ENCODE data around the gene KIF26B.

KIF26B gene

DNA sequence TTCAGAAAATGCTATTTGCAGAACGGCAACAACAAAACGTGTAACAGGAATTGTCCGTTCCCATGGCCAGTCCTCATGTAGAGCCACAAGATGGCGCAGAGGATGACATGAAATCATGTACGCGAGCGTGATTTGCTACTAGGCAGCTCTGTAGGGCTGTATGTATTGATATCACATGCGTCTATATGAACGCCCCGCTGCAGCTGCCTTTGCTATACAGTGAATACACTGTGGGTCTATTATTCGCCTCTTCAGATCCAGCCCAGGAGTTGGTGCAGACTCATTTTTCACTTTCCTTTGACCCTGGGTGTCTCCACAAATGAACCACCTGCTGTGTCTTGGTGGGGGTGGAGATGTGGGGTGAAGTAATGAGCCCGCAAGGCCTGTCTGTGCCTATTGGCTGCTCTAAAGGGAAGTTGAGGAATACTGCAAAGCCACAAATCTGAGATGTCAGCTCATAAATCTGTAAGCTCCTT lies 361.5 kb downstream of the KIF26B start:
- H3K4me1 ChIP-seq (ENCODE audit: insufficient read depth, insufficient read length), result no peaks in the 10 kb centered on the region
- no peak overlapping the region for H3K9ac ChIP-seq (ENCODE audit: insufficient read length, low read depth)
- H3K36me3 ChIP-seq (ENCODE audit: insufficient read depth, insufficient read length, low read length), result no peaks in the 10 kb centered on the region
- no peaks in the 10 kb centered on the region for H3K27me3 ChIP-seq (ENCODE audit: insufficient read depth, insufficient read length)
- no peak for DNase-seq (ENCODE audit: low read depth, low spot score)
- no peak overlapping the region for H3K4me3 ChIP-seq (ENCODE audit: insufficient read length, low read depth)
- H3K9me3 ChIP-seq (ENCODE audit: insufficient read depth, low read length), result no peaks in the 10 kb centered on the region
- no peak for TF ChIP-seq ZNF274 (IDR thresholded peaks at IDR 0.05; ENCODE audit: low read depth, low read length)
- no peak for TF ChIP-seq YY1 (IDR thresholded peaks at IDR 0.05; ENCODE audit: insufficient read depth, insufficient read length)
- no peak for TF ChIP-seq SUZ12 (IDR thresholded peaks at IDR 0.05; ENCODE audit: extremely low read depth, insufficient read depth, insufficient read length)

DNA sequence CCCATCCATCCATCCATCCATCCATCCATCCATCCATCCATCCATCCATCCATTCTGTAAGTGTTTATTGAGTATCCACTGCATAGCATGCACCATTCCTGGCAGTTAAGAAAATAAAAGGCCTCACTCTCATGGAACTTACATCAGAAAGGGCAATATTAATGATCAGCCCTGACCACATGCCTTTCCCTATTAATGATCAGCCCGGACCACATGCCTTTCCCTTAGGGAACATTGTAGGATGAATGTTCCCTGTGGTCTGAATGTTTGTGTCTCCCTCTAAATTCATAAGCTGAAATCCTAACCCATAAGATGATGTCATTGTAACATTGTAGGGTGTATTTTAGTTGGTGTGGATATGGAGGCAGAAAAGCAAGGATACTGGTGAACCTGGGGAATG lies 365.8 kb downstream of the KIF26B start:
- Histone ChIP-seq H3K9ac (ENCODE audit: insufficient read length, low read depth) (no peak overlapping the region), H3K27me3 (ENCODE audit: insufficient read depth, insufficient read length) (no peaks in the 10 kb centered on the region), H3K4me3 (ENCODE audit: insufficient read length, low read depth) (no peak overlapping the region), H3K36me3 (ENCODE audit: insufficient read depth, insufficient read length, low read length) (no peaks in the 10 kb centered on the region), H3K9me3 (ENCODE audit: insufficient read depth, low read length) (no peaks in the 10 kb centered on the region), H3K4me1 (ENCODE audit: insufficient read depth, insufficient read length) (no peaks in the 10 kb centered on the region)
- no peak for DNase-seq (ENCODE audit: low read depth, low spot score)
- TF ChIP-seq YY1 (IDR thresholded peaks at IDR 0.05; ENCODE audit: insufficient read depth, insufficient read length) (no peak), SUZ12 (IDR thresholded peaks at IDR 0.05; ENCODE audit: extremely low read depth, insufficient read depth, insufficient read length) (no peak), ZNF274 (IDR thresholded peaks at IDR 0.05; ENCODE audit: low read depth, low read length) (no peak)

DNA sequence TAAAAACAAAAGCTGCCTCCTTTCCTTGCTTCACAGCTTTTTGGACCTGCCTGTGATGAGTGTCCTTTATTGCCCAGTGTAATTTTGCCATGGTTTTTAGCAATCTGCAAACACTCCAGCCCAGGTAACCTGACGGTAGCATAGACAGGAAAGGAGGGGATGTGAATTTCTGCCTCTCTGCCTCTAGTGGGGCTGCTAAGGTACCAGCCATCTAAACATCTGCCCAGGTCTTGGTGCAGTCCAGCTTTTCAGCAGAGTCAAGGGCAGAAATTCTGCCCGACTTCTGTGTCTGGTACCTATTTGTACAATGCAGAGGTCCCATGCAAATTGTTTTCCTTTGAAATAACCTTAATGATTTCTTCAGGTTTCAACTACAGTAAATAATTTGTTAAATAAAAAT lies 371.4 kb downstream of the KIF26B start:
- H3K4me3 ChIP-seq (ENCODE audit: insufficient read length, low read depth), result no peak overlapping the region
- H3K9me3 ChIP-seq (ENCODE audit: insufficient read depth, low read length), result no peaks in the 10 kb centered on the region
- DNase-seq (ENCODE audit: low read depth, low spot score), result no peak
- H3K9ac ChIP-seq (ENCODE audit: insufficient read length, low read depth), result no peak overlapping the region
- no peaks in the 10 kb centered on the region for H3K4me1 ChIP-seq (ENCODE audit: insufficient read depth, insufficient read length)
- no peaks in the 10 kb centered on the region for H3K36me3 ChIP-seq (ENCODE audit: insufficient read depth, insufficient read length, low read length)
- no peaks in the 10 kb centered on the region for H3K27me3 ChIP-seq (ENCODE audit: insufficient read depth, insufficient read length)
- TF ChIP-seq YY1 (IDR thresholded peaks at IDR 0.05; ENCODE audit: insufficient read depth, insufficient read length) (no peak), ZNF274 (IDR thresholded peaks at IDR 0.05; ENCODE audit: low read depth, low read length) (no peak), SUZ12 (IDR thresholded peaks at IDR 0.05; ENCODE audit: extremely low read depth, insufficient read depth, insufficient read length) (no peak)

DNA sequence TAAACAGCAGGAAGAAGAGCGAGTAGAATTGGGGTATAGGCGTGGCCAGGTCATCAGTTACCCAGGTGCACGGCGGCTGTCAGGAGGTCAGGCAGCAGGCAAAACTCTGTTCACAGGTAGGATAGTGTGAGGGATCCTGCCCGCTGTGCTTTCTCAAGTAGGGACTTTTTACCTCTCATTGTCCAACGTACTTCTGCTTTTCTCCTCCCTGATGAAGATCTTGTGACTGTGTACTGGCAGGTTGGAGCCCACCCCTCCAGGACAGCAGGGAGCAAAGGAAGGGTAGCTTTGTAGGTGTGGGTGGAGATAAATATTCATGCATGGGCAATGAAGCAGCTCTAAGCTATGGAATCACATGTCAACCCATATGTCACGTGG lies 373.5 kb downstream of the KIF26B start:
- no peaks in the 10 kb centered on the region for H3K27me3 ChIP-seq (ENCODE audit: insufficient read depth, insufficient read length)

DNA sequence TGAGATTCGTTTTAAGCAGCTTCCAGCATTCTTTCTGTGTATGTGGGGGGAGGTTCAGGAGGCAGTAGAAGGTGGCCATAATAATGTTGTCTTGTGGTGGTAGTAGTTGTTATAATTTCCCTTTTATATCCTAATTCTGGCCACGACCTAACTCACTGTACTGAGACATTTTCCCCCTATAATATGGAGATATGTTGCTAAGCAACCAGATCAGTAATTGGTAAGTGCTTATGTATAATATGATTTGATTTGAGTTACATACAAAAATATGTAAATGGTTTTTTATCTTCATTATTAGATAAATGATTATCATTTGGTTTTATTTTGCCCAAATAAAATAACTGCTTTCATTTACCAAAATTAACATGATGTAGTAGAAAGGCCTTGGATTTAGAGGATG lies 376.2 kb downstream of the KIF26B start:
- H3K27me3 ChIP-seq (ENCODE audit: insufficient read depth, insufficient read length), result no peaks in the 10 kb centered on the region
- TF ChIP-seq SUZ12 (IDR thresholded peaks at IDR 0.05; ENCODE audit: extremely low read depth, insufficient read depth, insufficient read length), result no peak
- no peak for TF ChIP-seq YY1 (IDR thresholded peaks at IDR 0.05; ENCODE audit: insufficient read depth, insufficient read length)
- TF ChIP-seq ZNF274 (IDR thresholded peaks at IDR 0.05; ENCODE audit: low read depth, low read length), result no peak
- no peak for DNase-seq (ENCODE audit: low read depth, low spot score)
- no peak overlapping the region for H3K9ac ChIP-seq (ENCODE audit: insufficient read length, low read depth)
- no peaks in the 10 kb centered on the region for H3K9me3 ChIP-seq (ENCODE audit: insufficient read depth, low read length)
- no peaks in the 10 kb centered on the region for H3K4me1 ChIP-seq (ENCODE audit: insufficient read depth, insufficient read length)
- no peak overlapping the region for H3K4me3 ChIP-seq (ENCODE audit: insufficient read length, low read depth)
- H3K36me3 ChIP-seq (ENCODE audit: insufficient read depth, insufficient read length, low read length), result no peaks in the 10 kb centered on the region

More for the DNA sequence above, 373.5 kb downstream of the KIF26B start:
- Histone ChIP-seq H3K9me3 (ENCODE audit: insufficient read depth, low read length) (no peaks in the 10 kb centered on the region), H3K36me3 (ENCODE audit: insufficient read depth, insufficient read length, low read length) (no peaks in the 10 kb centered on the region), H3K9ac (ENCODE audit: insufficient read length, low read depth) (no peak overlapping the region), H3K4me1 (ENCODE audit: insufficient read depth, insufficient read length) (no peaks in the 10 kb centered on the region), H3K4me3 (ENCODE audit: insufficient read length, low read depth) (no peak overlapping the region)
- no peak for DNase-seq (ENCODE audit: low read depth, low spot score)
- TF ChIP-seq YY1 (IDR thresholded peaks at IDR 0.05; ENCODE audit: insufficient read depth, insufficient read length) (no peak), SUZ12 (IDR thresholded peaks at IDR 0.05; ENCODE audit: extremely low read depth, insufficient read depth, insufficient read length) (no peak), ZNF274 (IDR thresholded peaks at IDR 0.05; ENCODE audit: low read depth, low read length) (no peak)

DNA sequence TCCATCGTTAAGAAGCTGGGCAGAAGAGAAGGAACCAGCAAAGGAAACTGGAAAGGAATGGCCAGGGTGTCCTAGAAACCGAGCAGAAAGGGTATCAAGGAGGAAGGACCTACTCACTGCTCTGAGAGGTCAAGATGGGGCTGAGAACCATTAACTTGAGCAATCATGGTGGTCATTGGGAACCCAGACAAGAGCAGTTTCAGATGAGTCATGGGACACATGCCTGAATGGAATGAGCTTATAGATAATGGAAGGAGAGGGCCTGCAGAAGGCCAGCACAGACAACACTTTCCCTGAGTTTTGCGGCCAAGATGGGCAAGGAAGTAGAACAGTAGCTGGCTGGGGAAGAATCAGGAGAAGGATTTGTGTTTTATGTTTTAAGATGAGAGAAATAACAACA lies 383.2 kb downstream of the KIF26B start:
- TF ChIP-seq ZNF274 (IDR thresholded peaks at IDR 0.05; ENCODE audit: low read depth, low read length) (no peak), YY1 (IDR thresholded peaks at IDR 0.05; ENCODE audit: insufficient read depth, insufficient read length) (no peak), SUZ12 (IDR thresholded peaks at IDR 0.05; ENCODE audit: extremely low read depth, insufficient read depth, insufficient read length) (no peak)
- Histone ChIP-seq H3K27me3 (ENCODE audit: insufficient read depth, insufficient read length) (no peaks in the 10 kb centered on the region), H3K4me3 (ENCODE audit: insufficient read length, low read depth) (no peak overlapping the region), H3K4me1 (ENCODE audit: insufficient read depth, insufficient read length) (no peaks in the 10 kb centered on the region), H3K36me3 (ENCODE audit: insufficient read depth, insufficient read length, low read length) (no peaks in the 10 kb centered on the region), H3K9ac (ENCODE audit: insufficient read length, low read depth) (no peak overlapping the region), H3K9me3 (ENCODE audit: insufficient read depth, low read length) (no peaks in the 10 kb centered on the region)
- no peak for DNase-seq (ENCODE audit: low read depth, low spot score)

DNA sequence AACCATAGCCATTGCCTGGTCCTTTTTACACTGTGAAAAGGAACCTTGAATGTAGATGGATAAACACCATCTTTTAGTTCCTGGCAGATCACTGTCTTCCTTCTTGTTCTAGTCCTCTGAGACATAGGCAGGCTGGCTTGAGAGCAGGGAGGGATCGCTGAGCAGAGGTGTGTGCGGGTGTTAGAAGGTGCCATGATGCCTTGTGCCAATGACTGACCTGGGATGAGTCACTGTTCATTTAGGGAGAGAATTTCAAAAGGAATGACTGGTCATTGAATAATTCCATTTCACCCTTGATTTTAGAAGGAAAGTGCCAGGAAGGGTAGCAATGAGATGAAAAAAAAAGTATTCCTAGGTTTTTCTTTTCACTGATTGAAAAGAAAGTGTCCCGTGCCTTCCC lies 383.9 kb downstream of the KIF26B start:
- Histone ChIP-seq H3K9ac (ENCODE audit: insufficient read length, low read depth) (no peak overlapping the region), H3K9me3 (ENCODE audit: insufficient read depth, low read length) (no peaks in the 10 kb centered on the region), H3K36me3 (ENCODE audit: insufficient read depth, insufficient read length, low read length) (no peaks in the 10 kb centered on the region), H3K4me1 (ENCODE audit: insufficient read depth, insufficient read length) (no peaks in the 10 kb centered on the region), H3K27me3 (ENCODE audit: insufficient read depth, insufficient read length) (no peaks in the 10 kb centered on the region), H3K4me3 (ENCODE audit: insufficient read length, low read depth) (no peak overlapping the region)
- no peak for TF ChIP-seq ZNF274 (IDR thresholded peaks at IDR 0.05; ENCODE audit: low read depth, low read length)
- no peak for TF ChIP-seq SUZ12 (IDR thresholded peaks at IDR 0.05; ENCODE audit: extremely low read depth, insufficient read depth, insufficient read length)
- TF ChIP-seq YY1 (IDR thresholded peaks at IDR 0.05; ENCODE audit: insufficient read depth, insufficient read length), result no peak
- no peak for DNase-seq (ENCODE audit: low read depth, low spot score)

Data from NT2/D1 (cell line).